ENCODE data around the gene PIP4K2A.

PIP4K2A gene

DNA sequence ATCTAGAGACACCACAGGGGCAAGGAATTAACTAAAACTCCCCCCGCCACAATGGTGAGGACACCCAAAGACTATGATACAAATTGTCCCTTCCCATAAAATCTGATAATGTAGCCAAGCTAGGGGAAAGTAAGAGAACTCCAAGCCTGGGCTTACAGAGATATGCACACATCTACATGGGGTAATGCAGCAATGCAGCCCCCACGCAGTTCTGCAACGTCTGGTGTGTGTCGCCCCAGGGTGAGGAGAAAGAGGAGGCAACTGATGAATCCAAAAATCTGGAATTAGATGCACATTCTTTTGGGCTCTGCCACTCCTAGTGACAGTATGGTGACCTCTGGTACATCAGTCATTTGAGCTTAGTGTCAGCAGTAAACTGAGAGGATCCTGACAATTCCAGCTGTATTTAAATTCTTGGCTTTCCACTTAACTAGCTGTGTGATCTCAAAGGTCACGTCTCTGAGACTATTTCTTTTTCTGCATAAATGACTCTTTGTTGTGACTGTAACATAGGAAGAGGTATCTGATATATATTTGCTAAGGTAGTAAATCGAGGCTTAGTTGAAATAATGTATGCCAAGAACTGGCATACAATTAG lies 51.5 kb downstream of the PIP4K2A start:
- no peak for DNase-seq

DNA sequence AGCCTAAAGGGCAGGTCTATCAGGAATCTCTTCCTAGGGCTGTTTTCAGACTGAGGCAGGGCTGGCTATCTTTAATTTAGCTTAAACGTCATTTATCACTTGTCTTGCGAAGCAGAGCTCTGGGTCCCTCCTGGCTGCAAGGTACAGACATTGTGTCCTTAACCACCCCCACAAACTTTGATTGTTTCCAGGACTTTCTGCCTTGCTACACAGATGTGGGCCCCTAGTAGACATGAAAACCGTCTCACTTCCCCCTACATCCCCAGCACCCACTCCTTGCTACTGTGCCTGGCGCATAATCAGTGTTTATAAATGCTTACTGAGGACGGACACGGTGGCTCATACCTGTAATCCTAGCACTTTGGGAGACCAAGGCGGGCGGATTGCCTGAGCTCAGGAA lies 54.5 kb downstream of the PIP4K2A start:
- DNase-seq, result no peak

DNA sequence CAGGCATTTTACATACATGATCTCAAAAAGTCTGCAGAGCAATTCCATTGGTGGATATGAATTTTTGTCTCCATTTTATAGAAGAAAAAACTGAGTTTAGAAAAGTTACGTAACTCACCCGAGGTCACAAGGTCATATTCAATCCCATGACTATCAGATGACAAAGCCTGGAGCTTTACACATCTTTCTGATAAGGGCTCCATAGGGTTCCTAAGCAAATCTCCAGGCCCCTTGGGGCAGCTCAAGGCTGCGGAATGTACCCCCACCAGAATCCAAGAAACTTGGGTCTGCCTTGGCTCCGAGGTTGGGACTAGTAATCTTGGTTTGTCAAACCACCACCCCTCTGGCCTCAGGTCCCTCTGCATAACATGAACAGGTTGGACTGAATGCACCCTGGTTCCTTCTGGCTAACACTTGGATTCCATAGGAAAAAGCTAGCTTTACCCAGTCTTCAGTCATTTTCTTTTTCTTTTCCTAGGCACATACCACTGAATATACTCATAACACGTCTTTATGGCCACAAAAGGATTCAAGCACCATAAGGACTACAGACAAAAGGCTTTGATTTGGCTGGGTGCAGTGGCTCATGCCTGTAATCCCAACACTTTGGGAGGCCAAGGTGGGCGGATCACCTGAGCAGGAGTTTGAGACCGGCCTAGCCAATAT lies 55.5 kb downstream of the PIP4K2A start:
- no peak for DNase-seq

DNA sequence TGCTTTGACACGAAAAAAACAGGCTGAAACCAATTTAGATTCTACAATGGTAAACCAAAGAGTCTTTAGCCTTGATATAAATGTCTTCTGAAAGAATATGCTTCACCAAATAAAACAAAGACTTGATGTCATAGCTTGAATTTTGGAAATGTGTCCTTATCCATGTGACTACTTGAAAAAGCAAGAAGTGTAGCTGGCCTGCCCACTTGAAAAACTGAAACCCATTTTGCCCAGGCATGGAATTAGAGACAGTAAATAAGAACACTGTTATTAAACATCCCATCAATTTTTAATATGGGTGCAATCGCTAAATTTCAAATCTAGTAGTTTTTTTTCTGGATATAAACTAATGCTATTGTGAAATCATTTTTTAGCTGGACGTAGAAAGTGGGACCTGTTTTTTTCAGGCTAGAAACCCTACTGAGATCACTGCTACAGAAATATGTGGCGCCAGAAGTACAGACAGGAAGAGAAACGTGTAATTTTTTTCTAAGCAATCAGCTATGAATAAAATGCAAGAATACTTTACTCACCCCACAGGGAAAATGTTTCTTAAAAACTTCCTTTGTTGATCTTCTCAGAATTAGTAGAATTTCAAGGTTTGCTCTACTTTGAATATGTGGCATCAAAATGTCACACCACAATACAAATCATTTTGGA lies 56.7 kb downstream of the PIP4K2A start:
- no peak for DNase-seq

DNA sequence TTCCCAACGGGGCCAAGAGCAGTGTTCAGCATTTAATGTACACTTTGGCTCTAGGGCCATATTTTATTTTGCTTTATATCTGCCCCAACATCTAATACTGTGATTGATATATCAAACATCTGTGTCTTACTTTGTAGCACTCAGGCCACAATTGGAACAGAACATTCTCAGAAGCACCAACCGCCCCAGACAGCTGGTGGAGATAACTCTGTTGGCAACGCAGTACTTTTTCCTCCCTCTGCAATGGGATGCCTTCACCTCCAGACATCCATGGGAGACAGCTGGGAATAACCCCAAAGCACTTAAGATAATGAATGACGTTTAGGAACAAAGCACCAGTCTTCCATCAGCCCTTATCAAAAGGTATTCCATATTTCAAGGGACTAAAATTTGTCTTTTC lies 57.4 kb downstream of the PIP4K2A start:
- DNase-seq, result no peak

DNA sequence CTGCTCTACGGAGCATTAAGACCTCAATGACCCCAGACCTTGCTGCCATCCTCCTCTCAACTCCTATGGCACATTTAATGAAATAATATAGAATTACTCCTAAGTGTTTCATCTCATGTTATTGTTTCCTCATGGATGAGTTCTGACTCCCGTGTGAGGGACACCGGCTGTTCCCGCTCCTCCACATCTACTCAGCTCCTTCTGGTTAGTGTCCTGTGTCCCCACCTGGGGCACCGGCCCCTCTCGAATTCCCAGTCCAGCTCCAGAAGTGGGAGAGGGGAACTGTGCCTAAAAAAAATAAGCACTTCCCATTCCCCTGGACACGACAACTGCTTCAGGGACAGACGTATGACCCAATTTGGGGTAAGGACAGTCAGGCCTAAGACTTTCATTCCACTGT lies 58.3 kb downstream of the PIP4K2A start:
- DNase-seq, result no peak

DNA sequence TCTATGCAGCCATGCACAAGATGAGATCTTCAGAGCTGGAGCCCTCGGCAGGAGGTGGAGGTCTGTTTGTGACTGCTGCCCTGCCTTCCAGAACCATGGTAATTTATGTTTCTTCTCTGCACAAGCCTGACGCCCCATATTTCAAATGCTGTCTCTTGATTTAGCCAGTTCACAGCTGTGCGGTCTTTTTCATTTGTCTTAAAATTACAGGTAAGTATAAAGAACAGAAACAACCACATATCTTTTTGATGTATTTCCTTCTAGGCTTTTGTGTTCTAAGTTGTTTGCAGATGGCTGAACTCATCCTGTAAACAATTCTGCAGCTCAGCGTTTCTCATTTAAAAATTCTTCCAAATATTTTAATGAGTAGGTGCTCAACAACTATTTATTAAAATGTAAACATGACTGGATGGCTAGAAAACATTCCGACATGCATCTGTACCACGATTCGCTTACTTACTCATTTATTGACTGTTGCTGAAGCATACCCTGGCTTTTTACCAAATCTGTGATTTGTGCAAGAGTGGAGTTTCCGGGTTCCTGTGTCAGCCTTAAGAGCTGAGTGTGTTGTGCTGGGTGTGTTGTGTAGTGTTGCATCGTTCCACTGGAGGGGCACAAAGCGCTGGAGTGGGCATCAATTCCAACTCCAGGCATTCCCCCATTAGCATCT lies 58.9 kb downstream of the PIP4K2A start:
- no peak for DNase-seq

DNA sequence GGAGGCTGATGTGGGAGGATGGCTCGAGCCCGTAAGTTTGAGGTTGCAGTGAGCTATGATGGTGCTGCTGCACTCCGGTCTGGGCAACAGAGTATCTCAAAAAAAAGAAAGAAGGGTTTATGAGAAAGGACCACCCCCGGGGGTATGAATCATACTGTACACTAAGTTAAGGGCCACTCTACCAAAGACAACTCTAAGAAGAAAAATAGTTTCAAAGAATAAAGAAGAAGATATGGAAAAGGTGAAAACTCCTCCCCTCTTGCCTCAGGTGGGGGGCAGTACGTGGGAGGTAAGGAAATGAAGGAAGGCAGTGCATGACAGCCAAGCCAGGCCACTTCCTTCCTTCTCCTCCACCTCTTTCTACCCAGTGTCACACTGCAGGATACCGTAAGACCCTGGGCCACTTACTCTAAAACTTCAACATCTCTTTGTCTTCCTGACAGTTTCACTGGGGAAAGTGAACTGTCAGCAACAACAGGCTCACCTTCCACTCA lies 61.3 kb downstream of the PIP4K2A start:
- DNase-seq, result no peak

DNA sequence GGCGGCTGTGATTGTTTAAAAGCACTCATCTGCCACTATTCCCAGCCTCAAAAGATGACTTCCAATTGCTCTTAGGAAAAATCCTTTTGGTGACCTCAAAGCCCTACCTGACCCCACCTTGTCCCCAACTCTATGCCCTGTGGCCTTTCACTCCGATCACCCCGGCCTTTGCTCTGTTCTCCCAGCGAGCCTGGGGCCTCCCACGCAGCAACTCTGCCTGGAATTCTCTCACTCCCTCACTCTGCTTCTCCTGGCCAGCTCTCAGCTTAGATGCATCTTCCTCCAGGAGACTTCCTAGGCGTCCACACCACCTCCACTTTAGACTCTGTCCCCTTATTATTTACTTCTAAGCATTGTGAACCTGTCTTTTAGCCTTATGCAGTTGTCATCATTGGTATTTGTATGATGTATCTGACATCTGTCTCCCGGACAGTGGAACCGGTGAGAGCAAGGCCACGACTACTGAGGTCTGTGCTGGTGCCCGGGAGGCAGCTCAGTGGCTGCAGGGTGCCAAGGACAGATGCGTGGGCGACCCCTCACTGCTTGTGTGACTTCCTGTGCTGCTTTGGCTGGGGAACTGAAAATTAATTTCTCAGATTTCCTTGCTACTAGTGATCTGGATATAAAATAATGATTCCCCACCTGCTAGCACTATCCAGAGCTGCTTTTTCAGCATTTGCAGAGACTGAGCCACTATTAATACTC lies 63.0 kb downstream of the PIP4K2A start:
- DNase-seq, result no peak

DNA sequence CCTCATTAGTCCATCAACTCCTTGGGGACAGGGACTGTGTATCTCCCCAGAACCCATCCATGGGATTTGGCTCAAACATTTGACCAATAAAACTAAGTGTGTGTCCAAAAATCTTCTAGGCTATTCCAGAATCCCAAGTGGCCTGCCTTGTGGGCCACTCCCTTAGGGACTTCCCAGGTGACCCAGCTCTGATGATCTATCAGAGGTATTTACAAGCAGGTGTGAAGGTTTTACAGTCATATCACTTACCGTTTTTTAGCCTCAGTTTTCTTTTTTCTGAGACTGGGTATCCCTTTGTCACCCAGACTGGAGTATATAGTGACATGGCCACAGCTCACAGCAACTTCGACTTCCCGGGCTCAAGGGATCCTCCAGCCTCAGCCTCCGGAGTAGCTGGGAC lies 64.4 kb downstream of the PIP4K2A start:
- DNase-seq, result no peak

DNA sequence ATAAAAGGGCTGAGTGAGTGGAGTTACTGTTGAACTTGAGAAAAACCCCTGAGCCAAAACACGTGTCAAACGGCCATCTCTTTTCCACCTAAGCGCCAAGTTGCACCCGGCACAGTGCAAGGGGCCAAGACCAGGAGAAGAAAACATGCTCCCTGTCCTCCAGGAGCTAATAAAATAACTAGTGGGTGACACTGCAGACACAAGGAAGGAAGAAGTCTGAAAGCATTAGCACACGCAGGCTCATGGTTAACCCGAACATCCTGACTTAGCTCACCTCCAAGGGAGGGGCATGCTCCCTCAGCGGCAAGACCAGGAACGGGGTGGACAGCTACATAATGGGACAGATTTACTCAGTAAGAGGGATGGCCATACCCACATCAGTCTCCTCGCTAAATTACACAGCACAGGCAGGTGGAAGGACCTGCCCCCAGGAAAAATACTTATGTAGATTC lies 65.0 kb downstream of the PIP4K2A start:
- no peak for DNase-seq

DNA sequence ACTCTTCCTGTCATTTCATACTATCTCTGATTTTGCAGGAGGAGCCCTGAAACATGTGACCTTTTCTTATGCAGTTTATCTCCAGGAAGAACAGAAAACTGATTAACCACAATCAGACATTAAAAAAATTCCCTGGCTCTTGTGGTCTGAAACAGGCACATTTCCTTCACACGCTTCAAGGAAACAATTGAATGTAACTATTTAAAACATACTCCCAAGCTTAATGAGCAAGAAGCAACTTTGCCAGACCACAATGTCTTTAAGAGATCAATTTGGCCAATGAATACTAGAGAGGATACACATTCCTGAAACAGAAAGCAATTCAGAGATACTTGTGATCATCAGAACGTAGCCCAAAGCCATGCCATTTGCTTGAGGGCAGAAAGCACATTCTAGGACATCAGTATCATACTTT lies 65.8 kb downstream of the PIP4K2A start:
- DNase-seq, result no peak

DNA sequence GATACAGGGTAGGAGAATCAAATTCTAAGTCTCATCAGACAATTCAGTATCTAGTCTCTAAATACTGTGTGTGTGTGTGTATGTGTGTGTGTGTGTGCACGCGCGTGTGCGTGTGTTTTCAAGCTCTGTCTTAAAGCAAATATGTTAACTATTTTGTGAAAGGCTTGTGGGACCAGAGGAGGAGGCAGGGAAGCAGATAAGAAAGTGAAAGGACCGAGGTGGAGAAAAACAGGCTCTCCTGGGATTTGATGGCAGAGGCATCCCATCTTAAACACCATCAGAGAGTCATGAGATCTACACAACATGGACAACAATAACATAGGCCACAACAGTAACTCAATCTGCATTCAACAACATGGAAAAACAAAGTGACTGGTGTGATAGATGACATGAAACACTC lies 67.1 kb downstream of the PIP4K2A start:
- DNase-seq, result no peak

DNA sequence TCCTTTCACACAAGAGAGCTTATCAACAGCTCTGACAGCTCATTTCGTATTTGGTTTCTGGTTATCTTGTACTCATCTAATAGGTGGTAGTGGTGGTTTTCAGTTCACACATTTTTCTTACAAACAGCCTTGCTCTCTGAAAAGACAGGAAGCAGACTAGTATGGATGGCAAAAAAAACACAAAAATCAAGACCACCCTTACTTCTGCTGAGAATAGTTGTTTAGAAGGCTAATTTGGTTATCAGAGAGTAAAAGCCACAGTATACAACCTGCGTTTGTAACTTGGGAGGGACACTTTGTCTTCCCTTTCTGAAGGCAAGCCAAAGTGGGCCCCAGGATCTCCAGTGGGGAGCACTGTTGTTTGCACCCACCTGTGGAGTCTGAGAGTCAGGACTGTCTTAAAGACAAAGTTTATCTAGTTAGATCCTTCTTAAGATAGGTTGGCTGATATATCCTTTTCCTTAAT lies 68.0 kb downstream of the PIP4K2A start:
- DNase-seq, result no peak

DNA sequence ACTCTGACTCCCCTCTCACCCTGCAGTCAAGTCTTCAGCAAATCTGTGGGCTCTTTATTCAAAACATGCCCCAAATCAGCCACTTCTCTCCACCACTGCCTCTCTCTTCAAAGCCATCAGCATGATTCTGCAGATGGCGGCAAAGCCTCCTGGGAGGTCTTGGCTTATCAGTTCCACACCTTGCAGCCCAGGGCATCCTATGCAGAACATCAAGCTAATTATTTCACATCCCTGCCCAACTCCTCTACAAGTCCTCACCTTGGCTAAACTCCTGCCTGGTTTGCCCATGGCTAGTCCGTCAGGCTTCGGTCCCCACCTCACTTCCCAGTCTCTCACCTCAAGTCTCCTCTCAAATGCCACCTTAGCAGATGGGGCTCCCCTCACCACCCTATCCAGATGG lies 70.2 kb downstream of the PIP4K2A start:
- no peak for DNase-seq

DNA sequence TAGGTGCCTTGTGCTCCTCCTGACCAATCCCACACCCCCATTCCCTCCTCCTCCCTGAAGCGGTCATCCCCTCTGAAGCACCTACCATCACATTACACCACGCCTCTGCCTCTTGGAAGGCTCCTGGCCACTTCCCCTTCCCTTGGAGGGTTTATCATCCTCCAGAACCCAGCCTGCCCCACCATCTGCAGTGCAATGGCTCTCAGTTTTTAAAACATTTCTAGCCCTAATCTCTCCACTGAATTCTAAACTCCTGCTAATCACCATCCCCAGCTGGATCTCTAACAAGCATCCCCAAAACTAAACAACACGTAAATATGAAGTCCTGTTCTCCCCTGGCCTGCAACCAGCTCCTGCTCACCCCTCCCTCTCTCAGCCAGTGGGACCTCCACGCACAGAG lies 70.6 kb downstream of the PIP4K2A start:
- DNase-seq, result no peak

DNA sequence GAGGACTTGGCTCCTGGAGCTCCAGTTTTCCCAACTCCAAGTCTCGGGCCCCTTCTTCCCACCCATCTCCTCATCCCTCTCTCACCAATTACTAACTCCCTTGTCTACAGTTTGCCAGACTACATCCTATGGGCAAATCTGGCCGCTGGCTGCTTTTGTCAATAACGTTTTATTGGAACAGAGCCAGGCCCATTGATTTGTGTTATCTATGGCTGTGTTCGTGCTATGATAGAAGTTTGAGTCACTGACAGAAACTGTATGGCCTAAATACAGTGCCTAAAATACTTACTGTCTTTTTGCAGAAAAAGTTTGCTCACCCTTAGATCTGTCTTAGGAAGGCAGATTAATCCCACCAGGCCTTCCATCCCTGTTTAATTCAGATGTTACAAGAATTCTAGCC lies 71.3 kb downstream of the PIP4K2A start:
- no peak for DNase-seq

DNA sequence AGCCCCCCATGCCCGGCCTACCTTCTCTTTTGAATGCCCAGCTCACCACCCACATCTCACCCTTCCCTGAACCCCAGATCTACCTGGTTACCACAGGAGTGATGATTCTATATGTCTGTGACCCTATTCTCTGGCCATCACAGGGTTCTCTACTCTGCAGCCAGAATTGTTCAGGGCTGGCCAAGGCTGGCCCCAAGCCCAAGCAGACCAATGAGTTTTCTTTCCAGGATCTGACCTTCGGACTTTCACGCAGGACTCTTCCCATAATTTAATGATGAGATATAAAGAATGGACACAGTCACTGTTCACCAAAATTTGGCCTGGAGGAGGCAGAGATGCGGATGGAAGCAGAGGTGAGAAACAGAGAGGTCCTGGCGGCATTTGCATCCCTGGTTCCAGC lies 72.6 kb downstream of the PIP4K2A start:
- DNase-seq, result no peak

DNA sequence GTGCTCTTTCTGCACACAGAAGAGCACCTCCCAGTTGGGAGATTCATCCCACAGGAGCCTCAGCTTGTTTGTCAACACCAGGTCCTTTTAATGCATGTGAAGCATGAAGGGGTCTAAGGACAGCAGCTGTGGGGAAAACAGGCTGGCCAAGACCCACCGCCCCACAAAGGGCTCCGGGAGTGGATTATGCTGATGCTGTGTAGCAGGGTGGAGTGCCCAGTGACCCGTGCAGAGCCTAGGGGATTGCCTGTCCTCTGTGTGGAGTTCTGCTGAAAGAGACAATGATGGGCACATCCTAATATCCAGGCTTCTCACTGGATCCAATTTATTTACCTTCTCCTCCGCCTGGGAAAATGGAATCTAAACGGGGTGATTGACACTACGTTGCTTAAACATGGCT lies 74.0 kb downstream of the PIP4K2A start:
- DNase-seq, result no peak

DNA sequence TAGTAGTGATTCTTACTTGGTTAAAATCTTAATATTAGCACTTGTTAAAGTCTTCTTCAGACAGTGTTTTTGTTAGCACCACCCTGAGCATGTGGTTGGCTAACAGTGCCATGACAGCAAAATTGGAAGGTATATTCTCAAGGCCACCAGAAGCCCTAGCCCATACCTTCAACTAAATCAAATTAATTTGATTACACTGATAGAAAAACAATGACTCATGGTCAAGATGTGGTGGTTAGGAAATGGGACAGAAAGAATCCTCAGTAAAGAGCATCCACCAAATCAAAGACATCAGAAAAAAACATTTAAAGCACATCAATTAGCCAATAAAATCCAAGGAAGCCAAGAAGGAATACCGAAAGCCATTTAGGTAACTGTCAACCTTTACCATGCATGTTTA lies 75.5 kb downstream of the PIP4K2A start:
- no peak for DNase-seq

DNA sequence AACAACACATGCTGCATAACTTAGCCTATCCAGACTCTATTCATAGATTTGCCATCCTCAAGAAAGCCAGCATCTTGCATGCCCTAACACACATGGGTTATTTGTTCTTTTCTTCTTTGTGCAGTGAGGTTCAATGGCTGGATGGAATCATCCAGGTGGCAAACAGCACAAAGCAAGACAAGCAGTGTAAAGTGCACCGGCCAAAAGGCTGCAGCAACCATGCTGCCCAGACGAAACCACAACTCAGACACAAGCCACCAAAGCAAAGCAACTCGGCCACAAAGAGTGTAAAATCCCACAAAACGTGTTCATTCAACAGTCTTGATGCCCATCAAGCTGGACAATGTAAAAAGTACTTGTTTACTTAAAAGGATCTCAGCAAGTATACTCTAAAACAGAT lies 76.9 kb downstream of the PIP4K2A start:
- DNase-seq, result no peak

DNA sequence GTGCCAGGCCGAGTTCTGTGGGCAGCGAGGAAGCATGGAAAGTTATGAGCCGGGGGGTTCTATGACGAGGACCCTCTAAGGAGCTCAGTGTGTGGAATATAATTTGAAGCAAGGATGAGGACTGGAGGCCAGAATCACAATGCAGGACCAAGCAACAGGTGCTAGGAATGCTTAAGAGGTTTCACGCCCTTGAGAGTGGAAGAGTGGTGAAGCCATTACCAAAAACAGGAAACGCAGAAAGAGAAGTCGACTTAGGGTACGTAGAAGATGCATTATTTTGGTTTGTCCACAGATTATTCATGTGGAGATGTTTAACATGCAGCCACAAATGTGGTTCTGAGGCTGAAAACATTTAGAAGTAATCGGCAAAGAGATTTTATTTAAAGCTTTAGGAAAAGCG lies 78.7 kb downstream of the PIP4K2A start:
- DNase-seq, result no peak
